Measurements from ENCODE around the gene ADGRG1. TPM values are rescaled to one million over a fixed set of nuclear protein-coding genes. Genes with fewer than 3 reads are reported as not detected.

The ADGRG1 gene
- polyA plus RNA-seq, 1 of the 3 experiments (the other 2 are of a cell fraction) = 7.4 TPM

DNA sequence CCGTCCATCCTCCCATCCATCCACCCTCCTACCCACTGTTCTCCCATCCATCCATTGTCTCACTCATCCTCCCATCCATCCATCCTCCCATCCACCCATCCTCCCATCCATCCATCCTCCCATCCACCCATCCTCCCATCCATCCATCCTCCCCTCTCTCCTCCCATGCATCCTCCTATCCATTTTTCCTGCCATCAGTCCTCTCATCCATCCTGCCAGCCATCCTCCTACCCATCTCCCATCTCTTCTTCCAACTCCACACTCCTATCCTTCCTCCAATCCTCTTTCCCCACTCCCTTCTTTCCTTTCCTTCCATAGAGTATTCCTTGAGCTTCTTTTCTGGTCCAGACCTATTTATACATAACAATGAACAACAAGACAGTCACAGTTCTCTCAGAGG is 78.3 kb downstream of the ADGRG1 start:
- H3K79me2 ChIP-seq (ENCODE audit: insufficient read depth) = no peaks in the 10 kb centered on the region
- no peak overlapping the region for H3K9ac ChIP-seq
- H3K9me3 ChIP-seq = no peaks in the 10 kb centered on the region
- H3K36me3 ChIP-seq (replicated peaks in 1 of 2; ENCODE audit: control insufficient read depth in 1 of 2, insufficient read depth in 2 of 2, low read length in 1 of 2) = no peaks in the 10 kb centered on the region
- TF ChIP-seq SMC3 (IDR thresholded peaks at IDR 0.05; ENCODE audit: low read depth, low read length) (no peak), EZH2phosphoT487 (IDR thresholded peaks at IDR 0.05; ENCODE audit: borderline replicate concordance, low read depth) (no peak), MEF2A (IDR thresholded peaks at IDR 0.05; ENCODE audit: borderline replicate concordance, low read depth) (no peak), NRF1 (IDR thresholded peaks at IDR 0.05; ENCODE audit: low read depth, low read length) (no peak), SIN3A (IDR thresholded peaks at IDR 0.05; ENCODE audit: borderline replicate concordance, low read depth, low read length) (no peak), JUND (IDR thresholded peaks at IDR 0.05) (no peak), FOXM1 (IDR thresholded peaks at IDR 0.05; ENCODE audit: low read depth) (no peak)
- TF ChIP-seq, protein P1, sequence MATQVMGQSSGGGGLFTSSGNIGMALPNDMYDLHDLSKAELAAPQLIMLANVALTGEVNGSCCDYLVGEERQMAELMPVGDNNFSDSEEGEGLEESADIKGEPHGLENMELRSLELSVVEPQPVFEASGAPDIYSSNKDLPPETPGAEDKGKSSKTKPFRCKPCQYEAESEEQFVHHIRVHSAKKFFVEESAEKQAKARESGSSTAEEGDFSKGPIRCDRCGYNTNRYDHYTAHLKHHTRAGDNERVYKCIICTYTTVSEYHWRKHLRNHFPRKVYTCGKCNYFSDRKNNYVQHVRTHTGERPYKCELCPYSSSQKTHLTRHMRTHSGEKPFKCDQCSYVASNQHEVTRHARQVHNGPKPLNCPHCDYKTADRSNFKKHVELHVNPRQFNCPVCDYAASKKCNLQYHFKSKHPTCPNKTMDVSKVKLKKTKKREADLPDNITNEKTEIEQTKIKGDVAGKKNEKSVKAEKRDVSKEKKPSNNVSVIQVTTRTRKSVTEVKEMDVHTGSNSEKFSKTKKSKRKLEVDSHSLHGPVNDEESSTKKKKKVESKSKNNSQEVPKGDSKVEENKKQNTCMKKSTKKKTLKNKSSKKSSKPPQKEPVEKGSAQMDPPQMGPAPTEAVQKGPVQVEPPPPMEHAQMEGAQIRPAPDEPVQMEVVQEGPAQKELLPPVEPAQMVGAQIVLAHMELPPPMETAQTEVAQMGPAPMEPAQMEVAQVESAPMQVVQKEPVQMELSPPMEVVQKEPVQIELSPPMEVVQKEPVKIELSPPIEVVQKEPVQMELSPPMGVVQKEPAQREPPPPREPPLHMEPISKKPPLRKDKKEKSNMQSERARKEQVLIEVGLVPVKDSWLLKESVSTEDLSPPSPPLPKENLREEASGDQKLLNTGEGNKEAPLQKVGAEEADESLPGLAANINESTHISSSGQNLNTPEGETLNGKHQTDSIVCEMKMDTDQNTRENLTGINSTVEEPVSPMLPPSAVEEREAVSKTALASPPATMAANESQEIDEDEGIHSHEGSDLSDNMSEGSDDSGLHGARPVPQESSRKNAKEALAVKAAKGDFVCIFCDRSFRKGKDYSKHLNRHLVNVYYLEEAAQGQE (IDR thresholded peaks at IDR 0.05; ENCODE audit: low read depth, low read length) = no peak
- TF ChIP-seq, protein P2, sequence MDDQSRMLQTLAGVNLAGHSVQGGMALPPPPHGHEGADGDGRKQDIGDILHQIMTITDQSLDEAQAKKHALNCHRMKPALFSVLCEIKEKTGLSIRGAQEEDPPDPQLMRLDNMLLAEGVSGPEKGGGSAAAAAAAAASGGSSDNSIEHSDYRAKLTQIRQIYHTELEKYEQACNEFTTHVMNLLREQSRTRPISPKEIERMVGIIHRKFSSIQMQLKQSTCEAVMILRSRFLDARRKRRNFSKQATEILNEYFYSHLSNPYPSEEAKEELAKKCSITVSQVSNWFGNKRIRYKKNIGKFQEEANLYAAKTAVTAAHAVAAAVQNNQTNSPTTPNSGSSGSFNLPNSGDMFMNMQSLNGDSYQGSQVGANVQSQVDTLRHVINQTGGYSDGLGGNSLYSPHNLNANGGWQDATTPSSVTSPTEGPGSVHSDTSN (IDR thresholded peaks at IDR 0.05) = no peak
- H3F3A ChIP-seq (replicated peaks; ENCODE audit: insufficient read depth) = no peaks in the 10 kb centered on the region
- no peak overlapping the region for H3K27ac ChIP-seq (ENCODE audit: low read depth in 2 of 2, low read length in 1 of 2)
- no peaks in the 10 kb centered on the region; a peak in 1 of 4 replicates for H3K4me1 ChIP-seq (ENCODE audit: control insufficient read depth in 1 of 2, insufficient read depth in 2 of 2, low read depth in 1 of 2, low read length in 1 of 2)
- ChIA-PET POLR2A (no interaction called here), CTCF (no interaction called here)
- H4K20me1 ChIP-seq (ENCODE audit: insufficient read depth) = no peaks in the 10 kb centered on the region
- 0 out of 2 replicates have a peak, but pooled peaks cover 5% of the 10 kb centered on the region for H3K27me3 ChIP-seq (ENCODE audit: insufficient read depth)
- WGBS (ENCODE audit: low lambda C conversion rate) = 15% methylated on average over 1 of the region's 1 CpG
- no peak overlapping the region for H2AFZ ChIP-seq (ENCODE audit: low read depth)
- DNase-seq = no peak
- no peaks in the 10 kb centered on the region for H3K9me2 ChIP-seq
- no peak overlapping the region for H3K4me2 ChIP-seq
- H3K4me3 ChIP-seq (ENCODE audit: low read depth in 2 of 2, low read length in 1 of 2) = no peak overlapping the region

DNA sequence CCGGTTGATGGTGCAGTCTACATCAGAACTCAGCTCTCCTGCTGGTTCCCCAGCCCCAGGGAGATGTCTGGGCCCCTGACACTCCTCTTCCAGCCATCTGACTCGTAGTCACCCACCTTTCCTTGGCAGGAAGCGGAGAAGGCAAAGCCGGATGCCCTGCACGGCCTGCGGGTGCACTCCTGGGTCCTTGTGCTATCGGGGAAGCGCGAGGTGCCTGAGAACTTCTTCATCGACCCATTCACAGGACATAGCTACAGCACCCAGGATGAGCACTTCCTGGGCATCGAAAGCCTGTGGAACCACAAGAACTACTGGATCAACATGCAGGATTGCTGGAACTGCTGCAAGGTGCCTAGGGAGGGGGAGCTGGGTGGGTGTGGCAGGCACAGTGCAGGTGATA is 78.9 kb downstream of the ADGRG1 start:
- no peaks in the 10 kb centered on the region for H4K20me1 ChIP-seq (ENCODE audit: insufficient read depth)
- TF ChIP-seq RXRA (IDR thresholded peaks at IDR 0.05; ENCODE audit: borderline replicate concordance, low read depth) (no peak), SMC3 (IDR thresholded peaks at IDR 0.05; ENCODE audit: low read depth, low read length) (no peak), GABPA (IDR thresholded peaks at IDR 0.05; ENCODE audit: low read depth) (no peak)
- no peaks in the 10 kb centered on the region for H3K79me2 ChIP-seq (ENCODE audit: insufficient read depth)
- H3K27ac ChIP-seq (ENCODE audit: low read depth in 2 of 2, low read length in 1 of 2) = no peak overlapping the region
- 0 out of 2 replicates have a peak, but pooled peaks cover 5% of the 10 kb centered on the region for H3K27me3 ChIP-seq (ENCODE audit: insufficient read depth)
- CTCF ChIA-PET = no interaction called here
- no peaks in the 10 kb centered on the region for H3K9me2 ChIP-seq
- no peaks in the 10 kb centered on the region for H3K9me3 ChIP-seq
- no peak for DNase-seq
- 66% methylated on average over 11 of the region's 11 CpGs for WGBS (ENCODE audit: low lambda C conversion rate)
- POLR2A ChIA-PET = no interaction called here
- H3K4me2 ChIP-seq = no peak overlapping the region
- H2AFZ ChIP-seq (ENCODE audit: low read depth) = no peak overlapping the region
- no peak overlapping the region for H3K4me3 ChIP-seq (ENCODE audit: low read depth in 2 of 2, low read length in 1 of 2)
- H3K36me3 ChIP-seq (replicated peaks in 1 of 2; ENCODE audit: control insufficient read depth in 1 of 2, insufficient read depth in 2 of 2, low read length in 1 of 2) = no peaks in the 10 kb centered on the region
- no peaks in the 10 kb centered on the region; a peak in 1 of 4 replicates for H3K4me1 ChIP-seq (ENCODE audit: control insufficient read depth in 1 of 2, insufficient read depth in 2 of 2, low read depth in 1 of 2, low read length in 1 of 2)
- H3F3A ChIP-seq (replicated peaks; ENCODE audit: insufficient read depth) = no peaks in the 10 kb centered on the region
- H3K9ac ChIP-seq = no peak overlapping the region
